Mesenteric fat pad (tissue), 1 donor: Measurements from ENCODE around the gene TYW1B. TPM values are rescaled to one million over a fixed set of nuclear protein-coding genes. Genes with fewer than 3 reads are reported as not detected.
"Not testable (repeated sequence)": the region's sequence is repeated elsewhere in the genome, so short reads cannot be mapped to it uniquely, and the experiment has no call there.

Experiments
- DNase-seq: peaks from one replicate; pipeline ENCODE4 v3.0.0-alpha.2; 2020; ENCODE audit warnings: low spot score
- total RNA-seq: library from RNA; stranded (reverse); fragmentation: NEBNext Ultra II Directional; extraction: Animal tissue kit (Norgen Biotek cat#: 25700); gene quantifications from one replicate; pipeline ENCODE4 v1.2.1, GENCODE V29; 2021
- donor health status: DM: yes; HTN: yes; CAD: no.

TYW1B gene
- total RNA-seq, 1 donor from 2014 or later, result 2.4 TPM

GRCh38 chr7:72754312-72754711, 73.7 kb downstream of the TYW1B start:
- DNase-seq, result no peak

GRCh38 chr7:72753781-72754180, 74.2 kb downstream of the TYW1B start:
- DNase-seq, result no peak

- DNase-seq, result not testable (repeated sequence)
These were observed 74.8 kb downstream of the TYW1B start for GRCh38 chr7:72753229-72753628.

- no peak for DNase-seq
These were observed 76.0 kb downstream of the TYW1B start for GRCh38 chr7:72751978-72752377.

- no peak for DNase-seq
These were observed 76.6 kb downstream of the TYW1B start for GRCh38 chr7:72751378-72751777.

- not testable (repeated sequence) for DNase-seq
These were observed 79.4 kb downstream of the TYW1B start for GRCh38 chr7:72748649-72749048.

- not testable (repeated sequence) for DNase-seq
These were observed 83.6 kb downstream of the TYW1B start for GRCh38 chr7:72744244-72744926.

GRCh38 chr7:72743801-72744200, 84.2 kb downstream of the TYW1B start:
- not testable (repeated sequence) for DNase-seq

- DNase-seq, result not testable (repeated sequence)
These were observed 88.3 kb downstream of the TYW1B start for GRCh38 chr7:72739716-72740115.

GRCh38 chr7:72735855-72736254, 92.1 kb downstream of the TYW1B start:
- not testable (repeated sequence) for DNase-seq

GRCh38 chr7:72730815-72731214, 97.2 kb downstream of the TYW1B start:
- DNase-seq, result not testable (repeated sequence)

GRCh38 chr7:72730384-72730783, 97.6 kb downstream of the TYW1B start:
- DNase-seq, result not testable (repeated sequence)

GRCh38 chr7:72729130-72729529, 98.9 kb downstream of the TYW1B start:
- DNase-seq, result not testable (repeated sequence)

- not testable (repeated sequence) for DNase-seq
These were observed 105.3 kb downstream of the TYW1B start for GRCh38 chr7:72722694-72723093.

GRCh38 chr7:72720890-72721289, 107.1 kb downstream of the TYW1B start:
- DNase-seq, result not testable (repeated sequence)

- not testable (repeated sequence) for DNase-seq
These were observed 110.7 kb downstream of the TYW1B start for GRCh38 chr7:72717252-72717774.

- DNase-seq, result not testable (repeated sequence)
These were observed 116.1 kb downstream of the TYW1B start for GRCh38 chr7:72711927-72712326.

- no peak for DNase-seq
These were observed 117.0 kb downstream of the TYW1B start for GRCh38 chr7:72710983-72711382.

- DNase-seq, result no peak
These were observed 118.1 kb downstream of the TYW1B start for GRCh38 chr7:72709909-72710308.

GRCh38 chr7:72708371-72709050, 119.5 kb downstream of the TYW1B start:
- DNase-seq, result not testable (repeated sequence)

- no peak for DNase-seq
These were observed 121.5 kb downstream of the TYW1B start for GRCh38 chr7:72706521-72706920.

GRCh38 chr7:72705693-72706092, 122.3 kb downstream of the TYW1B start:
- DNase-seq, result not testable (repeated sequence)
